ENCODE measurements around the gene TSPY9.
"Not testable (repeated sequence)": the region's sequence is repeated elsewhere in the genome, so short reads cannot be mapped to it uniquely, and the experiment has no call there.

The TSPY9 gene

GRCh38 chrY:9486967-9487366 lies at the start of gene TSPY9:
Gene TSPY9, plus strand, starts transcription at chrY:9487267. Its CDS starts 46 bp downstream, at chrY:9487313.
- not testable (repeated sequence) for H3K4me1 ChIP-seq (ENCODE audit: control insufficient read depth, insufficient read depth, low read length); H3K9ac ChIP-seq (ENCODE audit: low read depth, low read length); H3K27ac ChIP-seq (ENCODE audit: low read depth, low read length); H3K27me3 ChIP-seq (ENCODE audit: control insufficient read depth, insufficient read depth, low read length); H3K4me3 ChIP-seq (ENCODE audit: low read depth, low read length); H3K9me3 ChIP-seq (ENCODE audit: control insufficient read depth, insufficient read depth, low read length); H3K36me3 ChIP-seq (ENCODE audit: control insufficient read depth, insufficient read depth, low read length)

GRCh38 chrY:9466655-9467054 lies 20.4 kb upstream of the TSPY9 start, which contains the start of gene TSPY1:
Gene TSPY1, plus strand, starts transcription at chrY:9466955. Its CDS starts 46 bp downstream, at chrY:9467001.
- H3K4me1 ChIP-seq (ENCODE audit: control insufficient read depth, insufficient read depth, low read length); H3K27ac ChIP-seq (ENCODE audit: low read depth, low read length); H3K9me3 ChIP-seq (ENCODE audit: control insufficient read depth, insufficient read depth, low read length); H3K9ac ChIP-seq (ENCODE audit: low read depth, low read length); H3K36me3 ChIP-seq (ENCODE audit: control insufficient read depth, insufficient read depth, low read length); H3K4me3 ChIP-seq (ENCODE audit: low read depth, low read length); H3K27me3 ChIP-seq (ENCODE audit: control insufficient read depth, insufficient read depth, low read length): not testable (repeated sequence)

- H3K9ac ChIP-seq (ENCODE audit: low read depth, low read length); H3K27ac ChIP-seq (ENCODE audit: low read depth, low read length); H3K4me1 ChIP-seq (ENCODE audit: control insufficient read depth, insufficient read depth, low read length); H3K4me3 ChIP-seq (ENCODE audit: low read depth, low read length); H3K36me3 ChIP-seq (ENCODE audit: control insufficient read depth, insufficient read depth, low read length); H3K27me3 ChIP-seq (ENCODE audit: control insufficient read depth, insufficient read depth, low read length); H3K9me3 ChIP-seq (ENCODE audit: control insufficient read depth, insufficient read depth, low read length): not testable (repeated sequence)
Measured at GRCh38 chrY:9504396-9504795, 17.3 kb downstream of the TSPY9 start.

GRCh38 chrY:9516287-9516686 lies 29.2 kb downstream of the TSPY9 start:
- not testable (repeated sequence) for H3K4me3 ChIP-seq (ENCODE audit: low read depth, low read length)

GRCh38 chrY:9527580-9527979 lies 40.5 kb downstream of the TSPY9 start, which contains the start of gene TSPY10:
Gene TSPY10, plus strand, starts transcription at chrY:9527880. Its CDS starts 46 bp downstream, at chrY:9527926.
- H3K27ac ChIP-seq (ENCODE audit: low read depth, low read length); H3K9me3 ChIP-seq (ENCODE audit: control insufficient read depth, insufficient read depth, low read length); H3K27me3 ChIP-seq (ENCODE audit: control insufficient read depth, insufficient read depth, low read length); H3K9ac ChIP-seq (ENCODE audit: low read depth, low read length); H3K4me3 ChIP-seq (ENCODE audit: low read depth, low read length); H3K4me1 ChIP-seq (ENCODE audit: control insufficient read depth, insufficient read depth, low read length); H3K36me3 ChIP-seq (ENCODE audit: control insufficient read depth, insufficient read depth, low read length): not testable (repeated sequence)

More at GRCh38 chrY:9516287-9516686, 29.2 kb downstream of the TSPY9 start:
- not testable (repeated sequence) for H3K9me3 ChIP-seq (ENCODE audit: control insufficient read depth, insufficient read depth, low read length); H3K36me3 ChIP-seq (ENCODE audit: control insufficient read depth, insufficient read depth, low read length); H3K27ac ChIP-seq (ENCODE audit: low read depth, low read length); H3K4me1 ChIP-seq (ENCODE audit: control insufficient read depth, insufficient read depth, low read length); H3K27me3 ChIP-seq (ENCODE audit: control insufficient read depth, insufficient read depth, low read length); H3K9ac ChIP-seq (ENCODE audit: low read depth, low read length)
